BE2C (cell line): ENCODE data around the gene RNF182.

Experiments used
- DNase-seq: peaks from one replicate; pipeline ENCODE4 v3.0.0-alpha.2; 2020
- H3K27me3 ChIP-seq: fragments of 250-450 bp; sonication (Bioruptor Pico); 2 replicates; pipeline ENCODE4 v1.5.1; 2020; ENCODE audit warnings: mild to moderate bottlenecking
- H3K36me3 ChIP-seq: fragments of 250-450 bp; sonication (Bioruptor Pico); 2 replicates; pipeline ENCODE4 v1.5.1; 2020; ENCODE audit warnings: mild to moderate bottlenecking
- H3K4me1 ChIP-seq: fragments of 250-450 bp; sonication (Bioruptor Pico); 2 replicates; pipeline ENCODE4 v1.5.1; 2020
- H3K4me3 ChIP-seq: 2 replicates; pipeline ENCODE4 v1.5.1; 2011; ENCODE audit warnings: low read depth, low read length
- H3K9me3 ChIP-seq: fragments of 250-450 bp; sonication (Bioruptor Pico); 2 replicates; pipeline ENCODE4 v1.5.1; 2020
- CTCF ChIP-seq: IDR thresholded peaks from 2 replicates; pipeline ENCODE4 v1.5.1; 2012; ENCODE audit warnings: mild to moderate bottlenecking, low read depth, low read length

The RNF182 gene

GRCh38 chr6:13907614-13908215 lies 17.0 kb upstream of the RNF182 start:
- Histone ChIP-seq H3K36me3 (no peaks in the 10 kb centered on the region), H3K27me3 (no peaks in the 10 kb centered on the region), H3K9me3 (no peaks in the 10 kb centered on the region), H3K4me3 (no peak overlapping the region), H3K4me1 (no peaks in the 10 kb centered on the region; the same call in 1 of the 2 replicates)
- no peak for TF ChIP-seq CTCF
- no peak for DNase-seq

DNA sequence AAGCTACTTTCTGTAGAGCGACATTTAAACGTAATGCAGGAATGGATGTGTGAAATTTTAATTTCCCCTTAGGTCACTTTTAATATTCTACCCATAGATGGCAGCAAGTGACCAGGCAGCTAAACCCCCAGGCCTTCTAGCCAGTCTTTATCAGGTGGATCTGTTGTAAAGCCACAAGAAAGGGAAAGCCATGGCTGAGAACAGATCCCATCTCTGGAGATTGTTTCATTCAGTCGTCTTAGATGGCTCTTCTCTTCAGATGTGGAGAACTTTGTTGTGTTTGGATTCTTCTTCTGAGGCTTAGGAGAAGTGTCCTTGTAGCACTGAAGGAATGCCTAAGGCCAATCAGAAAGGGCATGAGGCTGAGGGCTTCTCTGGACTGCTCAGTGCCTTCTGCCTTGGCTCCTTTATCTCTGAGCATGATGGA lies 15.8 kb upstream of the RNF182 start:
- Histone ChIP-seq H3K4me1 (no peaks in the 10 kb centered on the region; the same call in 1 of the 2 replicates), H3K36me3 (no peaks in the 10 kb centered on the region), H3K27me3 (no peaks in the 10 kb centered on the region), H3K4me3 (no peak overlapping the region), H3K9me3 (no peaks in the 10 kb centered on the region)
- peak; percentile 44 for DNase-seq
- TF ChIP-seq CTCF, result peak; percentile 77

GRCh38 chr6:13910443-13910842 lies 14.3 kb upstream of the RNF182 start:
- Histone ChIP-seq H3K4me3 (no peak overlapping the region), H3K4me1 (no peaks in the 10 kb centered on the region; the same call in 1 of the 2 replicates), H3K9me3 (no peaks in the 10 kb centered on the region), H3K27me3 (no peaks in the 10 kb centered on the region), H3K36me3 (no peaks in the 10 kb centered on the region)
- no peak for TF ChIP-seq CTCF
- DNase-seq, result no peak

- Histone ChIP-seq H3K4me1 (no peaks in the 10 kb centered on the region; the same call in 1 of the 2 replicates), H3K36me3 (no peaks in the 10 kb centered on the region), H3K9me3 (no peaks in the 10 kb centered on the region), H3K27me3 (no peaks in the 10 kb centered on the region), H3K4me3 (no peak overlapping the region)
- TF ChIP-seq CTCF, result no peak
- no peak for DNase-seq
These were observed 13.4 kb upstream of the RNF182 start for GRCh38 chr6:13911337-13911736.

- Histone ChIP-seq H3K9me3 (no peaks in the 10 kb centered on the region), H3K36me3 (no peaks in the 10 kb centered on the region), H3K4me1 (no peaks in the 10 kb centered on the region; the same call in 1 of the 2 replicates), H3K4me3 (no peak overlapping the region), H3K27me3 (no peaks in the 10 kb centered on the region)
- TF ChIP-seq CTCF, result no peak
- DNase-seq, result no peak
These were observed 11.3 kb upstream of the RNF182 start for GRCh38 chr6:13913226-13914001.

DNA sequence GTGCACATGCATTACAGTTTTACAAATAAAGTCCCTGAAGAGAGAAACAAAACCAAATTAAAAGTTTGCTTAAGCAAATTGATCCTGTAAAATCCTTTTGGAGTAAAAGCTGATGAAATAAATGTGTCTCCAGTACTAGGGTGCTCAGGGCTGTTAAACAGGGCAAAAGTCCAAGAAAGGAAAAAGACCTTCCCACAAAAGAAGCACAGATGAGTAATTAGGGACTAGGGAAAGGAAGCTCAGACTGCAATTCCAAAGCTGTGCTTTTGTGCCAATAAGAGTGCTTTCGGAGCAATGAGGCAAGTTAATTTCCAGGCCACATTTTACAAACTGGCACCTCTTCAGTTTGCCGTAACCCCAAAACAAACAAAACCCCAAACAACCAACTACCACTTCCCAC lies 10.4 kb upstream of the RNF182 start:
- TF ChIP-seq CTCF, result no peak
- H3K9me3 ChIP-seq, result no peaks in the 10 kb centered on the region
- no peak overlapping the region for H3K4me3 ChIP-seq
- no peaks in the 10 kb centered on the region for H3K36me3 ChIP-seq
- no peaks in the 10 kb centered on the region for H3K27me3 ChIP-seq
- no peaks in the 10 kb centered on the region for H3K4me1 ChIP-seq
- DNase-seq, result no peak
